PC-3 (cell line): Measurements from ENCODE around the gene ECSIT. TPM values are rescaled to one million over a fixed set of nuclear protein-coding genes. Genes with fewer than 3 reads are reported as not detected.

ENCODE experiments used
- ATAC-seq: fragments of 200-7000 bp; cut with Tn5 transposase; 2 replicates; pipeline ENCODE4 v1.9.1; 2020; ENCODE audit warnings: mild to moderate bottlenecking, moderate library complexity
- BruUV-seq: library from RNA; stranded (reverse); fragments of 400-500 nt; replicated peaks from 2 replicates; lab custom pipeline; 2021; lab: Mats Ljungman, UMichigan
- CTCF ChIA-PET: fragments of 300-600 bp; sonication (Branson Sonifier 250); formaldehyde crosslinking; loops from one replicate; lab custom pipeline; 2022; ENCODE audit warnings: antibody characterized with exemption; lab: Charles Lee
- POLR2A ChIA-PET: fragments of 300-600 bp; sonication (Branson Sonifier 250); formaldehyde crosslinking; loops from one replicate; lab custom pipeline; 2022; ENCODE audit warnings: antibody characterized with exemption; ENCODE audit not compliant: unreplicated experiment; lab: Charles Lee
- DNase-seq: peaks from one replicate; pipeline ENCODE4 v3.0.0-alpha.2; 2015
- H2AFZ ChIP-seq: fragments of 300-600 bp; sonication (generic); 2 replicates; pipeline ENCODE4 v1.6.0; 2016; ENCODE audit warnings: antibody characterized with exemption, low read length
- H3F3A ChIP-seq: fragments of 300-600 bp; sonication (generic); one replicate; pipeline ENCODE4 v1.6.0; 2017; ENCODE audit warnings: antibody characterized with exemption, low read length, control low read depth, mild to moderate bottlenecking; ENCODE audit not compliant: unreplicated experiment
- H3K27ac ChIP-seq: fragments of 300-600 bp; sonication (generic); 2 replicates; pipeline ENCODE4 v1.5.1; 2016; ENCODE audit warnings: mild to moderate bottlenecking, low read length
- H3K27me3 ChIP-seq: fragments of 300-600 bp; sonication (generic); 2 replicates; pipeline ENCODE4 v1.6.1; 2016; ENCODE audit warnings: low read length, mixed read lengths
- H3K36me3 ChIP-seq: fragments of 300-600 bp; sonication (generic); 2 replicates; pipeline ENCODE4 v1.6.1; 2016; ENCODE audit warnings: low read depth, mixed run types, low read length, mixed read lengths
- H3K4me1 ChIP-seq: fragments of 300-600 bp; sonication (generic); 2 replicates; pipeline ENCODE4 v1.5.1; 2016; ENCODE audit warnings: low read length; ENCODE audit not compliant: insufficient read depth
- H3K4me2 ChIP-seq: fragments of 300-600 bp; sonication (generic); 2 replicates; pipeline ENCODE4 v1.6.0; 2016; ENCODE audit warnings: low read length
- H3K4me3 ChIP-seq: fragments of 300-600 bp; sonication (generic); 2 replicates; pipeline ENCODE4 v1.5.1; 2016; ENCODE audit warnings: mild to moderate bottlenecking, low read length, mixed read lengths
- H3K79me2 ChIP-seq: fragments of 300-600 bp; sonication (generic); 2 replicates; pipeline ENCODE4 v1.6.1; 2017; ENCODE audit warnings: low read length, mixed read lengths
- H3K9ac ChIP-seq: fragments of 300-600 bp; sonication (generic); 2 replicates; pipeline ENCODE4 v1.6.0; 2016; ENCODE audit warnings: mild to moderate bottlenecking, low read length
- H3K9me2 ChIP-seq: fragments of 300-600 bp; sonication (generic); replicated peaks from 2 replicates; pipeline ENCODE4 v1.6.1; 2016; ENCODE audit warnings: mixed run types, low read length, mixed read lengths
- H3K9me3 ChIP-seq: fragments of 300-600 bp; sonication (generic); 2 replicates; pipeline ENCODE4 v1.6.1; 2016; ENCODE audit warnings: low read length, mixed read lengths
- H4K20me1 ChIP-seq: fragments of 300-600 bp; sonication (generic); 2 replicates; pipeline ENCODE4 v1.6.1; 2016; ENCODE audit warnings: low read length, mixed read lengths
- CTCF ChIP-seq: fragments of 300-600 bp; sonication (generic); conservative IDR thresholded peaks from 2 replicates; pipeline ENCODE4 v1.5.1; 2017; ENCODE audit warnings: antibody characterized with exemption, low read depth, mild to moderate bottlenecking, low read length
- EZH2 ChIP-seq: fragments of 300-600 bp; sonication (generic); IDR thresholded peaks from one replicate; pipeline ENCODE4 v1.6.1; 2017; ENCODE audit warnings: antibody characterized with exemption, mild to moderate bottlenecking, low read length; ENCODE audit not compliant: unreplicated experiment
- EZH2phosphoT487 ChIP-seq: fragments of 300-600 bp; sonication (generic); IDR thresholded peaks from 2 replicates; pipeline ENCODE4 v1.6.1; 2018; ENCODE audit warnings: mild to moderate bottlenecking, antibody characterized with exemption, low read length, borderline replicate concordance
- intact Hi-C: fragments of 100-400 bp; cut with micrococcal nuclease; formaldehyde crosslinking; loops from 2 replicates; pipeline ENCODE4 v1.9.0; 2023
- microRNA-seq: library from miRNA; unstranded; fragments of <30 nt; microRNA quantifications from one replicate; pipeline ENCODE4 v1.1.0, GENCODE V29; 2020; ENCODE audit not compliant: unreplicated experiment
- total RNA-seq: library from RNA; depleted of rRNA; stranded (reverse); fragments of >200 nt; gene quantifications from 2 replicates; pipeline ENCODE4 v1.2.3, GENCODE V29; 2014; rRNA removed

ECSIT gene
- total RNA-seq, 1 experiment from 2014 or later: 126 TPM

- CTCF ChIA-PET: no interaction called here
- Histone ChIP-seq H3F3A (no peaks in the 10 kb centered on the region), H3K4me1 (no peaks in the 10 kb centered on the region), H3K36me3 (no peaks in the 10 kb centered on the region), H3K27ac (no peak overlapping the region), H3K4me2 (no peak overlapping the region), H3K27me3 (no peaks in the 10 kb centered on the region), H3K9me2 (no peaks in the 10 kb centered on the region), H4K20me1 (no peaks in the 10 kb centered on the region), H3K79me2 (no peaks in the 10 kb centered on the region), H3K4me3 (no peak overlapping the region), H2AFZ (no peak overlapping the region), H3K9me3 (no peaks in the 10 kb centered on the region), H3K9ac (no peak overlapping the region)
- POLR2A ChIA-PET: interaction anchor here (0.7 kb wide), 1 partner anchor 175 kb away, joined by 4 read pairs; no protein-coding TSS in a partner anchor
- ATAC-seq (no peak), DNase-seq (no peak)
- BruUV-seq: no TSS peak
- TF ChIP-seq EZH2 (no peak), EZH2phosphoT487 (no peak), CTCF (no peak)
- intact Hi-C loops: no loop called here
Observed at GRCh38 chr19:11457831-11458230, 71.1 kb downstream of the ECSIT start.

- no peaks in the 10 kb centered on the region for H3K79me2 ChIP-seq
- no peaks in the 10 kb centered on the region for H4K20me1 ChIP-seq
- H3K4me3 ChIP-seq: no peak overlapping the region
- intact Hi-C loops: no loop called here
- BruUV-seq: no TSS peak
- ChIA-PET CTCF (interaction anchor here (0.6 kb wide), 1 partner anchor 119 kb away, joined by 4 read pairs; no protein-coding TSS in a partner anchor), POLR2A (no interaction called here)
- no peaks in the 10 kb centered on the region for H3K36me3 ChIP-seq
- H3K9ac ChIP-seq: no peak overlapping the region
- no peaks in the 10 kb centered on the region for H3K27me3 ChIP-seq
- no peak overlapping the region for H3K27ac ChIP-seq
- no peak overlapping the region for H3K4me2 ChIP-seq
- no peaks in the 10 kb centered on the region for H3K9me2 ChIP-seq
- ATAC-seq (no peak), DNase-seq (no peak)
- no peaks in the 10 kb centered on the region for H3K9me3 ChIP-seq
- no peaks in the 10 kb centered on the region for H3F3A ChIP-seq
- TF ChIP-seq EZH2phosphoT487 (no peak), CTCF (no peak), EZH2 (no peak)
- H2AFZ ChIP-seq: no peak overlapping the region
- H3K4me1 ChIP-seq: no peaks in the 10 kb centered on the region
Observed at GRCh38 chr19:11457115-11457514, 71.8 kb downstream of the ECSIT start.

GRCh38 chr19:11456659-11457058, 72.3 kb downstream of the ECSIT start:
- Histone ChIP-seq H4K20me1 (no peaks in the 10 kb centered on the region), H3K36me3 (no peaks in the 10 kb centered on the region), H2AFZ (no peak overlapping the region), H3K79me2 (no peaks in the 10 kb centered on the region), H3K9ac (no peak overlapping the region), H3K9me2 (no peaks in the 10 kb centered on the region), H3K9me3 (no peaks in the 10 kb centered on the region), H3F3A (no peaks in the 10 kb centered on the region), H3K27me3 (no peaks in the 10 kb centered on the region), H3K27ac (no peak overlapping the region), H3K4me2 (no peak overlapping the region), H3K4me1 (no peaks in the 10 kb centered on the region), H3K4me3 (no peak overlapping the region)
- intact Hi-C loops: no loop called here
- no peak for TF ChIP-seq EZH2phosphoT487
- no peak for TF ChIP-seq EZH2
- TF ChIP-seq CTCF: no peak
- no peak for DNase-seq
- POLR2A ChIA-PET: no interaction called here
- ATAC-seq: no peak
- BruUV-seq: no TSS peak
- CTCF ChIA-PET: interaction anchor here (0.6 kb wide), 1 partner anchor 118 kb away, joined by 4 read pairs; no protein-coding TSS in a partner anchor

Small RNA genes lying within 50 kb of the gene (microRNA-seq; reads per million reads assigned to microRNA genes)
- 1.0 reads per million for gene MIR7974

Other genes with a start within 250 kb of the ECSIT start
- gene TSPAN16, start 233.0 kb downstream of the ECSIT start, total RNA-seq: not detected in 2 replicates
- 34.4 and 37.9 TPM in 2 replicates for gene RAB3D, start 189.5 kb downstream of the ECSIT start, total RNA-seq
- 202 and 224 TPM in 2 replicates for gene TMEM205, start 182.9 kb downstream of the ECSIT start, total RNA-seq
- gene CCDC159, start 182.6 kb downstream of the ECSIT start, total RNA-seq: 10.3 and 14.5 TPM in 2 replicates
- 38.0 and 51.2 TPM in 2 replicates for gene PLPPR2, start 173.7 kb downstream of the ECSIT start, total RNA-seq
- 5.2 and 6.1 TPM in 2 replicates for gene SWSAP1, start 154.5 kb downstream of the ECSIT start, total RNA-seq
- 23.0 and 23.2 TPM in 2 replicates for gene EPOR, start 144.8 kb downstream of the ECSIT start, total RNA-seq
- gene RGL3, start 109.8 kb downstream of the ECSIT start, total RNA-seq: 23.5 and 24.2 TPM in 2 replicates
- 0.52 and 3.9 TPM in 2 replicates for gene ODAD3, start 94.0 kb downstream of the ECSIT start, total RNA-seq
- gene PRKCSH, start 93.5 kb downstream of the ECSIT start, total RNA-seq: 222 and 266 TPM in 2 replicates
- gene ELAVL3, start 48.1 kb downstream of the ECSIT start, total RNA-seq: not detected in 2 replicates
- gene ZNF653, start 23.3 kb downstream of the ECSIT start, total RNA-seq: 14.2 and 16.2 TPM in 2 replicates
- 0.77 TPM in 1 of 2 replicates, not detected in the other for gene CNN1, start 9.7 kb upstream of the ECSIT start, total RNA-seq
- 91.9 and 105 TPM in 2 replicates for gene ELOF1, start 30.1 kb upstream of the ECSIT start, total RNA-seq
- not detected in 2 replicates for gene ACP5, start 48.5 kb upstream of the ECSIT start, total RNA-seq
- gene ZNF627, start 68.3 kb upstream of the ECSIT start, total RNA-seq: 8.5 and 14.2 TPM in 2 replicates
- 5.1 and 5.6 TPM in 2 replicates for gene ZNF823, start 209.8 kb upstream of the ECSIT start, total RNA-seq
- 6.9 and 8.0 TPM in 2 replicates for gene ZNF441, start 237.9 kb upstream of the ECSIT start, total RNA-seq